Hepatocyte (in vitro differentiated cells): ENCODE measurements around the gene TNRC6A. TPM values are rescaled to one million over a fixed set of nuclear protein-coding genes. Genes with fewer than 3 reads are reported as not detected.
"Not testable (repeated sequence)": the region's sequence is repeated elsewhere in the genome, so short reads cannot be mapped to it uniquely, and the experiment has no call there.

Experiments
- DNase-seq: peaks from one replicate; pipeline ENCODE4 v3.0.0-alpha.2; 2016; ENCODE audit warnings: low spot score
- H2AFZ ChIP-seq: fragments of 200-600 bp; sonication (generic); 2 replicates; pipeline ENCODE4 v1.6.0; 2016; ENCODE audit warnings: antibody characterized with exemption, mild to moderate bottlenecking
- H3K27ac ChIP-seq: fragments of 200-600 bp; sonication (generic); 2 replicates; pipeline ENCODE4 v1.5.1; 2016; ENCODE audit warnings: mild to moderate bottlenecking
- H3K27me3 ChIP-seq: fragments of 200-600 bp; sonication (generic); 2 replicates; pipeline ENCODE4 v1.6.1; 2016
- H3K36me3 ChIP-seq: fragments of 200-600 bp; sonication (generic); replicated peaks from 2 replicates; pipeline ENCODE4 v1.5.1; 2016; ENCODE audit warnings: low read depth; ENCODE audit not compliant: insufficient read depth
- H3K4me1 ChIP-seq: fragments of 200-600 bp; sonication (generic); 2 replicates; pipeline ENCODE4 v1.5.1; 2016; ENCODE audit warnings: mild to moderate bottlenecking, moderate library complexity; ENCODE audit not compliant: insufficient read depth
- H3K4me2 ChIP-seq: fragments of 200-600 bp; sonication (generic); 2 replicates; pipeline ENCODE4 v1.6.0; 2016
- H3K4me3 ChIP-seq: fragments of 200-600 bp; sonication (generic); 2 replicates; pipeline ENCODE4 v1.5.1; 2016; ENCODE audit warnings: mild to moderate bottlenecking
- H3K79me2 ChIP-seq: fragments of 200-600 bp; sonication (generic); 2 replicates; pipeline ENCODE4 v1.6.0; 2017; ENCODE audit warnings: mild to moderate bottlenecking
- H3K9me2 ChIP-seq: fragments of 200-600 bp; sonication (generic); replicated peaks from 2 replicates; pipeline ENCODE4 v1.6.0; 2017; ENCODE audit warnings: mild to moderate bottlenecking; ENCODE audit not compliant: insufficient read depth
- H3K9me3 ChIP-seq: fragments of 200-600 bp; sonication (generic); 2 replicates; pipeline ENCODE4 v1.5.1; 2016; ENCODE audit warnings: low read depth, mild to moderate bottlenecking
- H4K20me1 ChIP-seq: fragments of 200-600 bp; sonication (generic); 2 replicates; pipeline ENCODE4 v1.6.0; 2016; ENCODE audit warnings: mild to moderate bottlenecking; ENCODE audit not compliant: insufficient read depth, poor library complexity, severe bottlenecking
- EZH2 ChIP-seq: fragments of 200-600 bp; sonication (generic); IDR thresholded peaks from 2 replicates; pipeline ENCODE4 v1.6.1; 2016; ENCODE audit warnings: antibody characterized with exemption, mild to moderate bottlenecking, borderline replicate concordance
- EZH2phosphoT487 ChIP-seq: fragments of 200-600 bp; sonication (generic); IDR thresholded peaks from one replicate; pipeline ENCODE4 v1.6.1; 2018; ENCODE audit warnings: antibody characterized with exemption, mild to moderate bottlenecking, low read depth, moderate library complexity; ENCODE audit not compliant: unreplicated experiment, severe bottlenecking
- WGBS: methylation state at CpG from one replicate; pipeline ENCODE4 v1.1.6; 2016; ENCODE audit warnings: low lambda C conversion rate; ENCODE audit errors: missing lambda C conversion rate; 5-methylcytosine and 5-hydroxymethylcytosine counted together
- polyA plus RNA-seq: library from polyadenylated mRNA; unstranded; fragments of >200 nt; fragmentation: Nextera tagmentation; extraction: Ambion mirVana; gene quantifications from 2 replicates; pipeline ENCODE4 v1.2.1, GENCODE V29; 2016
- total RNA-seq: library from RNA; depleted of rRNA; stranded (reverse); fragments of >200 nt; gene quantifications from 2 replicates; pipeline ENCODE4 v1.2.3, GENCODE V29; 2014
- TF ChIP-seq, protein P1 (sequence below): fragments of 200-600 bp; sonication (generic); IDR thresholded peaks from 2 replicates; pipeline ENCODE4 v1.5.1; 2016; ENCODE audit warnings: antibody characterized with exemption, mild to moderate bottlenecking; ENCODE audit not compliant: poor library complexity

The TNRC6A gene
- total and polyA plus RNA-seq, 2 experiments from 2014 or later, result 17.1 to 52.8 TPM

DNA sequence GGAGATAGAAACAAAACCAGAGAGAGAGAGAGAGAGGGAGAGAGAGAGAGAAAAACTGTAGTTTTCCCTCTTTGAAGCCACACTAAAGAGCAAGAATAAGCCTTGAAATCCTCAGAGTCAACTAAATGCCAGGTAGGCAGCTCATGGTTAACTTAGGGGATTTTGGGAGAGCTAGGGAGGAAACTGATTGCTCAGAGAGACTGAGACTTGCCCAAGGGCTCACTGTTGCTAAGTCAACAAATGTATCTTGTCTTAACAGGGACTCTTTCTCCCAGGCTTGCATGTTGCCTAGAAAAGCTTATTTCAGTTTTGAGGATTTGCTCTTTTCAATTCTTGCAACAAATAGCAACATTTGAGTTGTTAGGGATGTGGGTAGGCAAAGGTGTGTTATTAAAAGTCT, 111.8 kb downstream of the TNRC6A start:
- no peak overlapping the region for H2AFZ ChIP-seq
- H3K27ac ChIP-seq, result no peak overlapping the region
- H3K4me3 ChIP-seq, result no peak overlapping the region
- no peaks in the 10 kb centered on the region for H3K9me3 ChIP-seq
- H3K9me2 ChIP-seq, result no peaks in the 10 kb centered on the region
- no peaks in the 10 kb centered on the region for H3K36me3 ChIP-seq
- no peak overlapping the region for H3K4me2 ChIP-seq
- H4K20me1 ChIP-seq, result no peaks in the 10 kb centered on the region
- no peaks in the 10 kb centered on the region for H3K79me2 ChIP-seq
- TF ChIP-seq EZH2, result no peak
- TF ChIP-seq, protein P1, sequence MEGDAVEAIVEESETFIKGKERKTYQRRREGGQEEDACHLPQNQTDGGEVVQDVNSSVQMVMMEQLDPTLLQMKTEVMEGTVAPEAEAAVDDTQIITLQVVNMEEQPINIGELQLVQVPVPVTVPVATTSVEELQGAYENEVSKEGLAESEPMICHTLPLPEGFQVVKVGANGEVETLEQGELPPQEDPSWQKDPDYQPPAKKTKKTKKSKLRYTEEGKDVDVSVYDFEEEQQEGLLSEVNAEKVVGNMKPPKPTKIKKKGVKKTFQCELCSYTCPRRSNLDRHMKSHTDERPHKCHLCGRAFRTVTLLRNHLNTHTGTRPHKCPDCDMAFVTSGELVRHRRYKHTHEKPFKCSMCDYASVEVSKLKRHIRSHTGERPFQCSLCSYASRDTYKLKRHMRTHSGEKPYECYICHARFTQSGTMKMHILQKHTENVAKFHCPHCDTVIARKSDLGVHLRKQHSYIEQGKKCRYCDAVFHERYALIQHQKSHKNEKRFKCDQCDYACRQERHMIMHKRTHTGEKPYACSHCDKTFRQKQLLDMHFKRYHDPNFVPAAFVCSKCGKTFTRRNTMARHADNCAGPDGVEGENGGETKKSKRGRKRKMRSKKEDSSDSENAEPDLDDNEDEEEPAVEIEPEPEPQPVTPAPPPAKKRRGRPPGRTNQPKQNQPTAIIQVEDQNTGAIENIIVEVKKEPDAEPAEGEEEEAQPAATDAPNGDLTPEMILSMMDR, result no peak
- no peak for TF ChIP-seq EZH2phosphoT487
- DNase-seq, result no peak
- peaks cover 10% of the 10 kb centered on the region for H3K4me1 ChIP-seq
- H3K27me3 ChIP-seq, result no peaks in the 10 kb centered on the region

DNA sequence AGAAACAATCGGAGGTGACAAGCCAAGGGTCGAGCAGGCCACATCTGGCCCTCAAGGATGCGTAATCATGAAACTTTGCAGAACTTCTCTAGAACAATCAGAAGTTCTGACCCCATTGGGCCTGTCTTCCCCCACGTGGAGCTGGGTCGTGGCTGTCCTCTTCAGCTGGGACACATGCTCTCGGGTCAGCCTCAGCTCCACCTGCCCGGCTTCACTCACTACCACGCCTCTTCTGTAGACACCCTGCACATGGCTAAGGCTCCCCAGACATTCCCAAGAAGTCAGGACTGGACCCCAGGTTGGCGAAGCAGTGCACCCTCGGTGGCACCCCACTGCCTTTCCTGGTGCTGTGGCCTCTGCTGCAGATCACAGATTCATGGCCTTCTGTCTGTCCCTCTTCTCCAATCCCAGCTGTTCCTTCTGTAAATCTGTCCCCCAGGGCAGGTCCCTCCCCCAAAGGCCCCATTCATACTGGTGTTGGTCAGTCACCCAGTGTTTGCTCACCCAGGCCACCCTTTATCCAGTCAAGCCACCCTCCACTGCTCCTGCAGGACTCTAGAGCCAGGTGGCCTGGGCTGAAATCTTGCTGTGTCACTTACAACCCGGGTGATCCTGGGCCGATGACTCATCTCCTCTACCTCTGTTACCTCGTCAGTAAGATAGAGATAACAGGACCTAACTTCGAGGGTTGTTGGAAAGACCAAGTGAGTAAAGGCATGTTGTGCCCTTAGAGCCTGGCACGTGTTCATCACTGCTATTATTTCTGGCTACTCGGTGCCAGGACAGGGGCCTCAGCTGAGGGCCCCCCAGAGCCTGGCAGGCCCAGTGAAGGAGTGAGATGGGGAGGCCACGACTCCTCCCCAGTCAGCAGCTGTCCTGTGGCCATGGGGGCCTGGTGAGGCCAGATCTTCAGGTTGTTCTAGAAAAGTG, 114.9 kb downstream of the TNRC6A start:
- no peak overlapping the region for H3K4me2 ChIP-seq
- H3K27me3 ChIP-seq, result no peaks in the 10 kb centered on the region
- peak; percentile 83 for DNase-seq
- no peaks in the 10 kb centered on the region for H3K36me3 ChIP-seq
- H3K79me2 ChIP-seq, result no peaks in the 10 kb centered on the region
- no peaks in the 10 kb centered on the region for H4K20me1 ChIP-seq
- no peak overlapping the region for H3K4me3 ChIP-seq
- 75% methylated on average over 17 of the region's 17 CpGs for WGBS
- no peak overlapping the region for H2AFZ ChIP-seq
- TF ChIP-seq, protein P1, result no peak
- TF ChIP-seq EZH2phosphoT487 (no peak), EZH2 (no peak)
- peak overlapping the region; percentile 59 for H3K27ac ChIP-seq
- H3K9me2 ChIP-seq, result no peaks in the 10 kb centered on the region
- peaks cover 7% of the 10 kb centered on the region for H3K4me1 ChIP-seq
- no peaks in the 10 kb centered on the region for H3K9me3 ChIP-seq

DNA sequence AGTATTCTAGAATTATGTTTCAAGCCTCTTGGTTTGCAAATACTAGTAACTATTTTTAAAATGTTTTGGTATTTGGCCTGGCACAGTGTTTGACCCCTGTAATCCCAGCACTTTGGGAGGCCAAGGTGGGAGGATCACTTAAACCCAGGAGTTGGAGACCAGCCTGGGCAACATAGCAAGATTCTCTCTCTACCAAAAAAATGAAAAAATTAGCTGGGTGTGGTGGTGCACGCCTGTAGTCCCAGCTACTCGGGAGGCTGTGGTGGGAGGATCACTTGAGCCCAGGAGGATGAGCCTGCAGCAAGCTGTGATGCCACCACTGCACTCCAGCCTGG, 115.5 kb downstream of the TNRC6A start:
- not testable (repeated sequence) for H3K4me1 ChIP-seq, H3K27me3 ChIP-seq, H4K20me1 ChIP-seq, H3K4me2 ChIP-seq, H3K79me2 ChIP-seq, H3K9me3 ChIP-seq, H3K4me3 ChIP-seq, H3K36me3 ChIP-seq, H2AFZ ChIP-seq, H3K9me2 ChIP-seq, DNase-seq, H3K27ac ChIP-seq
- WGBS, result 97% methylated on average over 2 of the region's 2 CpGs

DNA sequence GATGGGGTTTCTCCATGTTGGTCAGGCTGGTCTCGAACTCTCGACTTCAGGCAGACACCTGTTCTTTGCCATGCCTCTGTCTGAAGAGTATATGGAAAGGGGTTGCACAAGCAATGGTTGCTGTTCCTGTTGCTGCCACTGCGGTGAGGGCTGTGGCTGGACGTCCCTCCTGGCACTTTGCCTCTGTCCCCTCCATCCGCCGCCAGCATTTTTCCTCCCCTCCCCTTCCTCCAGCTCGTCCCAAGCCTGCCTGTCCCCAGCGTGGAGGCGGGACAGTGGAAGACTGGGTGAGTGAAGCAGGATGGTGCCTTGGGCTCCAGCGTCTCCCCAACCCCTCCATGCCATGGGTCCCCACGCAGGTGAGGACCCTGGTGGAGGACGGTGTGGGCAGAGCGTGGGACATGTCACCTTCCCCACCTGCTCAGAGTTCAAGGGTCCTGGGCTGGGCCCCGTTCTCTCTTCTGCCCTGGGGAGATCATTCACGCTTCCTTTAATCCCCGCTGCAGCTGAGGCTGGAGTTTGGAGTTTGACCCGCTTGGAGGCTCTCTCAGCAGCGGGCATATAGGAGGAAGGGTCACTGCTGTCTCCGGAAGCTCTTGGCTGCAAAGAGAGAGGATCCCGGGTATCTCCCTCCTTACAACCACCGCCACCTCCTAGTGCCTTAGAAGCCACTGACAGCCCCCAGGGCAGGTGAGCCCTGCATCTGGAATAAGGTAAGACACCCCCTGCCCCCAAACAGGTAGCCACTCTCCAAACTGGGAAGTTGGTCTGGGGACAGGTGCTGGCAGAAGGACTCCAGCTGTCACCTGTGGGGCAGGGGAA, 116.5 kb downstream of the TNRC6A start, which contains the start of gene SLC5A11:
SLC5A11 (plus strand) TSS at position 238 of the 822 bp plus-strand sequence. CDS start 12,681 bp downstream, outside the sequence.
- no peaks in the 10 kb centered on the region for H3K36me3 ChIP-seq
- TF ChIP-seq EZH2phosphoT487, result no peak
- no peak for TF ChIP-seq EZH2
- TF ChIP-seq, protein P1, result no peak
- no peaks in the 10 kb centered on the region for H3K79me2 ChIP-seq
- no peak within 1 kb of the TSS for H3K4me3 ChIP-seq
- WGBS, result 72% methylated on average over 21 of the region's 21 CpGs
- peaks cover 3% of the 10 kb centered on the region for H3K4me1 ChIP-seq
- H3K27me3 ChIP-seq, result no peaks in the 10 kb centered on the region
- peak within 1 kb of the TSS; percentile 56 for H3K27ac ChIP-seq
- H2AFZ ChIP-seq, result no peak within 1 kb of the TSS
- no peaks in the 10 kb centered on the region for H3K9me2 ChIP-seq
- H3K4me2 ChIP-seq, result peak within 1 kb of the TSS; percentile 36
- DNase-seq, result no peak
- no peaks in the 10 kb centered on the region for H4K20me1 ChIP-seq
- no peaks in the 10 kb centered on the region for H3K9me3 ChIP-seq
